SJSA1 (cell line): ENCODE data around the gene TULP3. TPM values are rescaled to one million over a fixed set of nuclear protein-coding genes. Genes with fewer than 3 reads are reported as not detected.

Experiments used
- DNase-seq, 2 experiments: peaks; one replicate each; pipeline ENCODE4 v3.0.0-alpha.2; 2015 to 2020; ENCODE audit warnings: low spot score in 2 of 2, low read depth in 1 of 2
- H3K27ac ChIP-seq: fragments of 250-450 bp; sonication (Bioruptor Pico); 2 replicates; pipeline ENCODE4 v1.5.1; 2020; ENCODE audit warnings: mild to moderate bottlenecking, moderate library complexity
- H3K27me3 ChIP-seq: fragments of 250-450 bp; sonication (Bioruptor Pico); replicated peaks from 2 replicates; pipeline ENCODE4 v1.5.1; 2020; ENCODE audit warnings: mild to moderate bottlenecking, moderate library complexity
- H3K36me3 ChIP-seq: fragments of 250-450 bp; sonication (Bioruptor Pico); 2 replicates; pipeline ENCODE4 v1.5.1; 2020; ENCODE audit warnings: mild to moderate bottlenecking
- H3K4me1 ChIP-seq: fragments of 250-450 bp; sonication (Bioruptor Pico); replicated peaks from 2 replicates; pipeline ENCODE4 v1.6.1; 2021; ENCODE audit warnings: mild to moderate bottlenecking
- H3K4me3 ChIP-seq: fragments of 250-450 bp; sonication (Bioruptor Pico); 2 replicates; pipeline ENCODE4 v1.5.1; 2020; ENCODE audit warnings: mild to moderate bottlenecking
- H3K9me3 ChIP-seq: fragments of 250-450 bp; sonication (Bioruptor Pico); replicated peaks from 2 replicates; pipeline ENCODE4 v1.5.1; 2020; ENCODE audit warnings: mild to moderate bottlenecking
- total RNA-seq: library from RNA; depleted of rRNA; stranded (reverse); fragments of >200 nt; shearing (Covaris generic); gene quantifications from 2 replicates; pipeline ENCODE4 v1.2.3, GENCODE V29; 2014; rRNA removed

The TULP3 gene
- total RNA-seq, result 26.8 and 39.7 TPM in 2 replicates

GRCh38 chr12:2890388-2891239 lies at the start of gene TULP3:
Gene TULP3 (plus strand): TSS chr12:2890891. CDS start chr12:2890948, 57 bp downstream.
- Histone ChIP-seq H3K27ac (peak within 1 kb of the TSS; percentile 55), H3K9me3 (no peaks in the 10 kb centered on the region), H3K27me3 (no peaks in the 10 kb centered on the region), H3K4me3 (peak within 1 kb of the TSS; percentile 68), H3K36me3 (peaks cover 37% of the 10 kb centered on the region), H3K4me1 (peaks cover 33% of the 10 kb centered on the region)
- DNase-seq, result peak; percentile 98 to 99

GRCh38 chr12:2841056-2841650 lies 49.5 kb upstream of the TULP3 start:
- peaks cover 24% of the 10 kb centered on the region for H3K4me1 ChIP-seq
- H3K27ac ChIP-seq, result no peak overlapping the region
- DNase-seq, result no peak
- H3K27me3 ChIP-seq, result no peaks in the 10 kb centered on the region
- no peaks in the 10 kb centered on the region for H3K36me3 ChIP-seq
- no peaks in the 10 kb centered on the region for H3K9me3 ChIP-seq
- no peak overlapping the region for H3K4me3 ChIP-seq

GRCh38 chr12:2842948-2843347 lies 47.7 kb upstream of the TULP3 start:
- H3K36me3 ChIP-seq, result no peaks in the 10 kb centered on the region

GRCh38 chr12:2844786-2845185 lies 45.9 kb upstream of the TULP3 start:
- peak overlapping the region; percentile 12 for H3K4me3 ChIP-seq
- H3K4me1 ChIP-seq, result peaks cover 39% of the 10 kb centered on the region
- no peaks in the 10 kb centered on the region for H3K9me3 ChIP-seq
- peak; percentile 89 to 92 for DNase-seq
- no peaks in the 10 kb centered on the region for H3K27me3 ChIP-seq
- no peaks in the 10 kb centered on the region for H3K36me3 ChIP-seq
- peak overlapping the region; percentile 100 for H3K27ac ChIP-seq

More at GRCh38 chr12:2842948-2843347, 47.7 kb upstream of the TULP3 start:
- Histone ChIP-seq H3K27me3 (no peaks in the 10 kb centered on the region), H3K4me3 (no peak overlapping the region), H3K9me3 (no peaks in the 10 kb centered on the region), H3K4me1 (peaks cover 32% of the 10 kb centered on the region), H3K27ac (no peak overlapping the region)
- no peak for DNase-seq

GRCh38 chr12:2845280-2845679 lies 45.4 kb upstream of the TULP3 start:
- H3K27ac ChIP-seq, result peak overlapping the region; percentile 100
- peaks cover 44% of the 10 kb centered on the region for H3K4me1 ChIP-seq
- peak; percentile 97 to 99 for DNase-seq
- no peaks in the 10 kb centered on the region for H3K36me3 ChIP-seq
- no peaks in the 10 kb centered on the region for H3K9me3 ChIP-seq
- H3K4me3 ChIP-seq, result peak overlapping the region; percentile 12
- no peaks in the 10 kb centered on the region for H3K27me3 ChIP-seq

- H3K27me3 ChIP-seq, result no peaks in the 10 kb centered on the region
- no peaks in the 10 kb centered on the region for H3K9me3 ChIP-seq
- peaks cover 24% of the 10 kb centered on the region for H3K4me1 ChIP-seq
- no peak overlapping the region for H3K4me3 ChIP-seq
- DNase-seq, result no peak
- H3K36me3 ChIP-seq, result peaks cover 2% of the 10 kb centered on the region
- no peak overlapping the region for H3K27ac ChIP-seq
These were observed 38.8 kb upstream of the TULP3 start for GRCh38 chr12:2851931-2852330.

GRCh38 chr12:2853626-2854025 lies 37.1 kb upstream of the TULP3 start:
- peaks cover 24% of the 10 kb centered on the region for H3K4me1 ChIP-seq
- no peaks in the 10 kb centered on the region for H3K27me3 ChIP-seq
- no peak overlapping the region for H3K4me3 ChIP-seq
- H3K9me3 ChIP-seq, result no peaks in the 10 kb centered on the region
- peaks cover 14% of the 10 kb centered on the region for H3K36me3 ChIP-seq
- peak; percentile 86 to 92 for DNase-seq
- no peak overlapping the region; the same call in 1 of the 2 replicates for H3K27ac ChIP-seq

- Histone ChIP-seq H3K4me1 (peaks cover 16% of the 10 kb centered on the region), H3K27me3 (no peaks in the 10 kb centered on the region), H3K27ac (no peak overlapping the region), H3K4me3 (no peak overlapping the region), H3K36me3 (peaks cover 26% of the 10 kb centered on the region), H3K9me3 (no peaks in the 10 kb centered on the region)
- DNase-seq, result no peak
These were observed 35.8 kb upstream of the TULP3 start for GRCh38 chr12:2854669-2855453.

- no peaks in the 10 kb centered on the region for H3K9me3 ChIP-seq
These were observed 35.1 kb upstream of the TULP3 start for GRCh38 chr12:2855546-2855945.

GRCh38 chr12:2856051-2856450 lies 34.6 kb upstream of the TULP3 start:
- Histone ChIP-seq H3K4me1 (peaks cover 7% of the 10 kb centered on the region; the same call in 1 of the 2 replicates), H3K4me3 (no peak overlapping the region), H3K27ac (no peak overlapping the region), H3K27me3 (no peaks in the 10 kb centered on the region), H3K36me3 (peaks cover 36% of the 10 kb centered on the region), H3K9me3 (no peaks in the 10 kb centered on the region)
- no peak for DNase-seq

More at GRCh38 chr12:2855546-2855945, 35.1 kb upstream of the TULP3 start:
- H3K36me3 ChIP-seq, result peaks cover 33% of the 10 kb centered on the region
- peaks cover 9% of the 10 kb centered on the region for H3K4me1 ChIP-seq
- no peak overlapping the region for H3K4me3 ChIP-seq
- DNase-seq, result no peak
- H3K27ac ChIP-seq, result no peak overlapping the region
- H3K27me3 ChIP-seq, result no peaks in the 10 kb centered on the region

GRCh38 chr12:2857021-2857431 lies 33.7 kb upstream of the TULP3 start, which contains the start of gene TEX52:
Gene TEX52 (minus strand): TSS chr12:2857039. CDS start chr12:2857026, 13 bp downstream.
- Histone ChIP-seq H3K27me3 (no peaks in the 10 kb centered on the region), H3K27ac (no peak within 1 kb of the TSS), H3K9me3 (no peaks in the 10 kb centered on the region), H3K4me3 (no peak within 1 kb of the TSS), H3K36me3 (peaks cover 46% of the 10 kb centered on the region), H3K4me1 (peaks cover 7% of the 10 kb centered on the region; the same call in 1 of the 2 replicates)
- no peak for DNase-seq

- Histone ChIP-seq H3K4me1 (peaks cover 7% of the 10 kb centered on the region; the same call in 1 of the 2 replicates), H3K9me3 (no peaks in the 10 kb centered on the region), H3K27ac (no peak overlapping the region), H3K27me3 (no peaks in the 10 kb centered on the region), H3K36me3 (peaks cover 52% of the 10 kb centered on the region), H3K4me3 (no peak overlapping the region)
- no peak for DNase-seq
These were observed 33.1 kb upstream of the TULP3 start for GRCh38 chr12:2857576-2857975.

- Histone ChIP-seq H3K4me3 (no peak overlapping the region), H3K4me1 (peaks cover 5% of the 10 kb centered on the region; the same call in 1 of the 2 replicates)
- DNase-seq, result no peak
These were observed 32.4 kb upstream of the TULP3 start for GRCh38 chr12:2858334-2858733.

More at GRCh38 chr12:2858334-2858733, 32.4 kb upstream of the TULP3 start:
- Histone ChIP-seq H3K27ac (no peak overlapping the region), H3K27me3 (no peaks in the 10 kb centered on the region), H3K36me3 (peaks cover 59% of the 10 kb centered on the region), H3K9me3 (no peaks in the 10 kb centered on the region)
